ENCODE measurements around the gene JAKMIP3.

The JAKMIP3 gene

DNA sequence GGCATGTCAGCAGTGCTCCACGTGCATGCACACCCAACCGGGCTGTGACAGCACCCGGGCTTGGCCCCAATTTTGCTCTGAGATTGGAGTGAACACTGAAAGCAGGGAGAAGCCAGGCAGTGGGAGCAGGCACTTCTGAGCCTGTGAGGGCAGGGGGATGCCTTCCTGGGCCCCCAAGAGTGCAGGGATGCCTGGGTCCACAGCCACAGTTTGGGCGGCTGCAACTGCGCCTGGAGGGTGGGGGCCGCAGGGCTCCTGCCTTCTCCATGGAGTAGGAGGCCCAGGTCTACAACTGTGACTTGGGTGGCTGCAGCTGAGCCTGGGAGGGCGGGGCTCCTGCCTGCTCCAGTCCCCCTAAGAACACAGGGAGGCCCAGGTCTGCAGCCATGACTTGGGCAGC is 46.4 kb upstream of the JAKMIP3 start:
- no peaks in the 10 kb centered on the region for H3K9me3 ChIP-seq (ENCODE audit: control insufficient read depth, insufficient read depth, low read depth, low read length)
- POLR2A ChIA-PET, result no interaction called here
- no peak overlapping the region for H3K4me3 ChIP-seq (ENCODE audit: low read depth, low read length)
- TF ChIP-seq GLI2 (tag by site-specific recombination; IDR thresholded peaks at IDR 0.05; ENCODE audit: borderline replicate concordance, low read depth) (no peak), ZNF23 (tag by site-specific recombination; IDR thresholded peaks at IDR 0.05; ENCODE audit: borderline replicate concordance) (no peak), ZNF335 (tag by site-specific recombination; conservative IDR thresholded peaks at IDR 0.05) (no peak), RBAK (tag by site-specific recombination; IDR thresholded peaks at IDR 0.05) (no peak), ZNF776 (tag by site-specific recombination; IDR thresholded peaks at IDR 0.05; ENCODE audit: borderline replicate concordance) (no peak), ZIC2 (tag by site-specific recombination; IDR thresholded peaks at IDR 0.05) (no peak), SCRT2 (tag by site-specific recombination; IDR thresholded peaks at IDR 0.05) (no peak), ZNF416 (tag by site-specific recombination; IDR thresholded peaks at IDR 0.05) (no peak), OVOL3 (tag by site-specific recombination; IDR thresholded peaks at IDR 0.05) (no peak), ZSCAN23 (tag by site-specific recombination; IDR thresholded peaks at IDR 0.05) (no peak), ZNF660 (tag by site-specific recombination; IDR thresholded peaks at IDR 0.05) (no peak), ZNF658 (tag by site-specific recombination; IDR thresholded peaks at IDR 0.05) (no peak)
- TF ChIP-seq, protein P1, sequence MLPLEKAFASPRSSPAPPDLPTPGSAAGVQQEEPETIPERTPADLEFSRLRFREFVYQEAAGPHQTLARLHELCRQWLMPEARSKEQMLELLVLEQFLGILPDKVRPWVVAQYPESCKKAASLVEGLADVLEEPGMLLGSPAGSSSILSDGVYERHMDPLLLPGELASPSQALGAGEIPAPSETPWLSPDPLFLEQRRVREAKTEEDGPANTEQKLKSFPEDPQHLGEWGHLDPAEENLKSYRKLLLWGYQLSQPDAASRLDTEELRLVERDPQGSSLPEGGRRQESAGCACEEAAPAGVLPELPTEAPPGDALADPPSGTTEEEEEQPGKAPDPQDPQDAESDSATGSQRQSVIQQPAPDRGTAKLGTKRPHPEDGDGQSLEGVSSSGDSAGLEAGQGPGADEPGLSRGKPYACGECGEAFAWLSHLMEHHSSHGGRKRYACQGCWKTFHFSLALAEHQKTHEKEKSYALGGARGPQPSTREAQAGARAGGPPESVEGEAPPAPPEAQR (tag by site-specific recombination; IDR thresholded peaks at IDR 0.05), result no peak
- TF ChIP-seq, protein P2, sequence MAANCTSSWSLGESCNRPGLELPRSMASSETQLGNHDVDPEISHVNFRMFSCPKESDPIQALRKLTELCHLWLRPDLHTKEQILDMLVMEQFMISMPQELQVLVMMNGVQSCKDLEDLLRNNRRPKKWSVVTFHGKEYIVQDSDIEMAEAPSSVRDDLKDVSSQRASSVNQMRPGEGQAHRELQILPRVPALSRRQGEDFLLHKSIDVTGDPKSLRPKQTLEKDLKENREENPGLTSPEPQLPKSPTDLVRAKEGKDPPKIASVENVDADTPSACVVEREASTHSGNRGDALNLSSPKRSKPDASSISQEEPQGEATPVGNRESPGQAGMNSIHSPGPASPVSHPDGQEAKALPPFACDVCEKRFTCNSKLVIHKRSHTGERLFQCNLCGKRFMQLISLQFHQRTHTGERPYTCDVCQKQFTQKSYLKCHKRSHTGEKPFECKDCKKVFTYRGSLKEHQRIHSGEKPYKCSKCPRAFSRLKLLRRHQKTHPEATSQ (tag by site-specific recombination; IDR thresholded peaks at IDR 0.05), result no peak
- TF ChIP-seq, protein P3, sequence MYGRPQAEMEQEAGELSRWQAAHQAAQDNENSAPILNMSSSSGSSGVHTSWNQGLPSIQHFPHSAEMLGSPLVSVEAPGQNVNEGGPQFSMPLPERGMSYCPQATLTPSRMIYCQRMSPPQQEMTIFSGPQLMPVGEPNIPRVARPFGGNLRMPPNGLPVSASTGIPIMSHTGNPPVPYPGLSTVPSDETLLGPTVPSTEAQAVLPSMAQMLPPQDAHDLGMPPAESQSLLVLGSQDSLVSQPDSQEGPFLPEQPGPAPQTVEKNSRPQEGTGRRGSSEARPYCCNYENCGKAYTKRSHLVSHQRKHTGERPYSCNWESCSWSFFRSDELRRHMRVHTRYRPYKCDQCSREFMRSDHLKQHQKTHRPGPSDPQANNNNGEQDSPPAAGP (tag by site-specific recombination; IDR thresholded peaks at IDR 0.05), result no peak
- CTCF ChIA-PET, result no interaction called here
- no peak overlapping the region for H3K27ac ChIP-seq (ENCODE audit: extremely low read depth, low read depth, low read length)
- H3K36me3 ChIP-seq (ENCODE audit: control insufficient read depth in 2 of 2, insufficient read depth in 1 of 2, low read length in 2 of 2), result no peaks in the 10 kb centered on the region
- no peaks in the 10 kb centered on the region for H3K4me1 ChIP-seq (ENCODE audit: control insufficient read depth, insufficient read depth, low read length)

DNA sequence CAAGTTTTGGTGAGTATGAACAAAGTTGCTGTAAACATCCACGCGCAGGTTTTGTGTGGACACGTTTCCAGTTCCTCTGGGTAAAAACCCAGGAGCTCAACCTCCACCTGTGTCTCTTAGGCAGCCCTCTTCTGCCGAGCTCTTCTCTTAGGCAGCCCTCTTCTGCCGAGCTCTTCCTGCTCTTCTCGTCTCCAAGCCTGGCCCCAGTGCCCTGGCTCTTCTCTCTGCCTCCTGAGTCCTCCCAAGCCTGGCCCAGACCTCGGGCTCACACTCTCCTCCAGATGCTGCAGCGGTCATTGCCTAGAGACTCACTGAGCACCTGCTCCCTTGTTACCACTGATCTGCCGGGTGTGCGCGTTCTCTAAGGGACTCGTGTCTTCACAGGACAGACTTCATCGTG is 45.3 kb upstream of the JAKMIP3 start:
- TF ChIP-seq, protein P4, sequence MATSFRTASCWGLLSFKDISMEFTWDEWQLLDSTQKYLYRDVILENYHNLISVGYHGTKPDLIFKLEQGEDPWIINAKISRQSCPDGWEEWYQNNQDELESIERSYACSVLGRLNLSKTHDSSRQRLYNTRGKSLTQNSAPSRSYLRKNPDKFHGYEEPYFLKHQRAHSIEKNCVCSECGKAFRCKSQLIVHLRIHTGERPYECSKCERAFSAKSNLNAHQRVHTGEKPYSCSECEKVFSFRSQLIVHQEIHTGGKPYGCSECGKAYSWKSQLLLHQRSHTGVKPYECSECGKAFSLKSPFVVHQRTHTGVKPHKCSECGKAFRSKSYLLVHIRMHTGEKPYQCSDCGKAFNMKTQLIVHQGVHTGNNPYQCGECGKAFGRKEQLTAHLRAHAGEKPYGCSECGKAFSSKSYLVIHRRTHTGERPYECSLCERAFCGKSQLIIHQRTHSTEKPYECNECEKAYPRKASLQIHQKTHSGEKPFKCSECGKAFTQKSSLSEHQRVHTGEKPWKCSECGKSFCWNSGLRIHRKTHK (tag by site-specific recombination; IDR thresholded peaks at IDR 0.05), result no peak
- TF ChIP-seq KLF10 (tag by site-specific recombination; IDR thresholded peaks at IDR 0.05) (no peak), FEZF1 (tag by site-specific recombination; IDR thresholded peaks at IDR 0.05) (no peak), ZNF529 (tag by site-specific recombination; IDR thresholded peaks at IDR 0.05; ENCODE audit: insufficient replicate concordance) (no peak), SALL2 (tag by site-specific recombination; IDR thresholded peaks at IDR 0.05; ENCODE audit: borderline replicate concordance) (no peak), OSR2 (tag by site-specific recombination; IDR thresholded peaks at IDR 0.05) (no peak)
- TF ChIP-seq, protein P5, sequence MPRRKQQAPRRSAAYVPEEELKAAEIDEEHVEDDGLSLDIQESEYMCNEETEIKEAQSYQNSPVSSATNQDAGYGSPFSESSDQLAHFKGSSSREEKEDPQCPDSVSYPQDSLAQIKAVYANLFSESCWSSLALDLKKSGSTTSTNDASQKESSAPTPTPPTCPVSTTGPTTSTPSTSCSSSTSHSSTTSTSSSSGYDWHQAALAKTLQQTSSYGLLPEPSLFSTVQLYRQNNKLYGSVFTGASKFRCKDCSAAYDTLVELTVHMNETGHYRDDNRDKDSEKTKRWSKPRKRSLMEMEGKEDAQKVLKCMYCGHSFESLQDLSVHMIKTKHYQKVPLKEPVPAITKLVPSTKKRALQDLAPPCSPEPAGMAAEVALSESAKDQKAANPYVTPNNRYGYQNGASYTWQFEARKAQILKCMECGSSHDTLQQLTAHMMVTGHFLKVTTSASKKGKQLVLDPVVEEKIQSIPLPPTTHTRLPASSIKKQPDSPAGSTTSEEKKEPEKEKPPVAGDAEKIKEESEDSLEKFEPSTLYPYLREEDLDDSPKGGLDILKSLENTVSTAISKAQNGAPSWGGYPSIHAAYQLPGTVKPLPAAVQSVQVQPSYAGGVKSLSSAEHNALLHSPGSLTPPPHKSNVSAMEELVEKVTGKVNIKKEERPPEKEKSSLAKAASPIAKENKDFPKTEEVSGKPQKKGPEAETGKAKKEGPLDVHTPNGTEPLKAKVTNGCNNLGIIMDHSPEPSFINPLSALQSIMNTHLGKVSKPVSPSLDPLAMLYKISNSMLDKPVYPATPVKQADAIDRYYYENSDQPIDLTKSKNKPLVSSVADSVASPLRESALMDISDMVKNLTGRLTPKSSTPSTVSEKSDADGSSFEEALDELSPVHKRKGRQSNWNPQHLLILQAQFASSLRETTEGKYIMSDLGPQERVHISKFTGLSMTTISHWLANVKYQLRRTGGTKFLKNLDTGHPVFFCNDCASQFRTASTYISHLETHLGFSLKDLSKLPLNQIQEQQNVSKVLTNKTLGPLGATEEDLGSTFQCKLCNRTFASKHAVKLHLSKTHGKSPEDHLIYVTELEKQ (tag by site-specific recombination; IDR thresholded peaks at IDR 0.05; ENCODE audit: borderline replicate concordance), result no peak
- TF ChIP-seq, protein P6, sequence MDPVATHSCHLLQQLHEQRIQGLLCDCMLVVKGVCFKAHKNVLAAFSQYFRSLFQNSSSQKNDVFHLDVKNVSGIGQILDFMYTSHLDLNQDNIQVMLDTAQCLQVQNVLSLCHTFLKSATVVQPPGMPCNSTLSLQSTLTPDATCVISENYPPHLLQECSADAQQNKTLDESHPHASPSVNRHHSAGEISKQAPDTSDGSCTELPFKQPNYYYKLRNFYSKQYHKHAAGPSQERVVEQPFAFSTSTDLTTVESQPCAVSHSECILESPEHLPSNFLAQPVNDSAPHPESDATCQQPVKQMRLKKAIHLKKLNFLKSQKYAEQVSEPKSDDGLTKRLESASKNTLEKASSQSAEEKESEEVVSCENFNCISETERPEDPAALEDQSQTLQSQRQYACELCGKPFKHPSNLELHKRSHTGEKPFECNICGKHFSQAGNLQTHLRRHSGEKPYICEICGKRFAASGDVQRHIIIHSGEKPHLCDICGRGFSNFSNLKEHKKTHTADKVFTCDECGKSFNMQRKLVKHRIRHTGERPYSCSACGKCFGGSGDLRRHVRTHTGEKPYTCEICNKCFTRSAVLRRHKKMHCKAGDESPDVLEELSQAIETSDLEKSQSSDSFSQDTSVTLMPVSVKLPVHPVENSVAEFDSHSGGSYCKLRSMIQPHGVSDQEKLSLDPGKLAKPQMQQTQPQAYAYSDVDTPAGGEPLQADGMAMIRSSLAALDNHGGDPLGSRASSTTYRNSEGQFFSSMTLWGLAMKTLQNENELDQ (tag by site-specific recombination; IDR thresholded peaks at IDR 0.05; ENCODE audit: low read depth), result no peak
- H3K4me3 ChIP-seq (ENCODE audit: low read depth, low read length), result no peak overlapping the region
- CTCF ChIA-PET, result interaction anchor here (0.8 to 2.2 kb wide), 2 partner anchors 18 to 135 kb away, joined by 3 to 7 read pairs; no protein-coding TSS in a partner anchor
- no peak overlapping the region for H3K27ac ChIP-seq (ENCODE audit: extremely low read depth, low read depth, low read length)
- H3K36me3 ChIP-seq (ENCODE audit: control insufficient read depth in 2 of 2, insufficient read depth in 1 of 2, low read length in 2 of 2), result no peaks in the 10 kb centered on the region
- POLR2A ChIA-PET, result no interaction called here
- no peaks in the 10 kb centered on the region for H3K9me3 ChIP-seq (ENCODE audit: control insufficient read depth, insufficient read depth, low read depth, low read length)
- H3K4me1 ChIP-seq (ENCODE audit: control insufficient read depth, insufficient read depth, low read length), result no peaks in the 10 kb centered on the region

Data from HEK293 (cell line).